AG10803 (cell line): Measurements from ENCODE around the gene ZSWIM8.

Experiments
- DNase-seq: peaks from one replicate; pipeline ENCODE4 v3.0.0; 2010; ENCODE audit warnings: low read depth
- H3K4me3 ChIP-seq: 2 replicates; pipeline ENCODE4 v1.5.1; 2011; ENCODE audit warnings: mild to moderate bottlenecking, low read length, control low read depth
- TF ChIP-seq, protein P1 (sequence below): conservative IDR thresholded peaks from 2 replicates; pipeline ENCODE4 v1.5.1; 2011; ENCODE audit warnings: mild to moderate bottlenecking, low read length, control low read depth, inconsistent platforms

Gene ZSWIM8

DNA sequence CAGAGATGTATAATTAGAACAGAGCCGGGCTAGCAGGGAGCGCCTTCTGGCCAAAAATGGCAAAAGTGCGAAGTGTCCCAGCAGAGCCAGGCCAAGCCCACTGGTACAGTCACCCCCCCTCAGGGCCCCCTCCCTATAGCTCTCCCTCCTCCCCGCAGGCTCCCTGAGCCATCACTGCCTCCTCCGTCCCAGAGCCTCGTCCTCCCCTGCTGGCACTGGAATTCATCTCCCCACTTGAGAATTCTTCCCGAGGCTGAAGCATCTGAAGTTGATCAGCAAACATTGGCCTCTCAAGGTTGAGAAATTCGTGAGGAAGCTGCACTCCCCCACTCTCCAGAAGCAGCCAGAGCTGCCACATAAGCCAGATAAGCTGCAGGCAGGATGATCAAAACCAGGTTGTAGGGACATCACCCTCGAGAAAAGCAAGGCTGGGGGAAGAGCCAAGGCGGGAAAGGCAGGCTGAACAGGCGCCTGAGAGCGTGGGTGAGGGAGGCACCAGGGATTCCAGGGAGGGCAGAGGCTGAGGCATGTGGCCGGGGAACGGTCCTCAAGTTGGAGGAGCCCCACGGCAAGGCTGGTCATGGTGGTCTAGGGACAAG lies 65.6 kb downstream of the ZSWIM8 start:
- TF ChIP-seq, protein P1, sequence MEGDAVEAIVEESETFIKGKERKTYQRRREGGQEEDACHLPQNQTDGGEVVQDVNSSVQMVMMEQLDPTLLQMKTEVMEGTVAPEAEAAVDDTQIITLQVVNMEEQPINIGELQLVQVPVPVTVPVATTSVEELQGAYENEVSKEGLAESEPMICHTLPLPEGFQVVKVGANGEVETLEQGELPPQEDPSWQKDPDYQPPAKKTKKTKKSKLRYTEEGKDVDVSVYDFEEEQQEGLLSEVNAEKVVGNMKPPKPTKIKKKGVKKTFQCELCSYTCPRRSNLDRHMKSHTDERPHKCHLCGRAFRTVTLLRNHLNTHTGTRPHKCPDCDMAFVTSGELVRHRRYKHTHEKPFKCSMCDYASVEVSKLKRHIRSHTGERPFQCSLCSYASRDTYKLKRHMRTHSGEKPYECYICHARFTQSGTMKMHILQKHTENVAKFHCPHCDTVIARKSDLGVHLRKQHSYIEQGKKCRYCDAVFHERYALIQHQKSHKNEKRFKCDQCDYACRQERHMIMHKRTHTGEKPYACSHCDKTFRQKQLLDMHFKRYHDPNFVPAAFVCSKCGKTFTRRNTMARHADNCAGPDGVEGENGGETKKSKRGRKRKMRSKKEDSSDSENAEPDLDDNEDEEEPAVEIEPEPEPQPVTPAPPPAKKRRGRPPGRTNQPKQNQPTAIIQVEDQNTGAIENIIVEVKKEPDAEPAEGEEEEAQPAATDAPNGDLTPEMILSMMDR = peak; percentile 23; the same call in 1 of the 2 replicates
- DNase-seq = peak; percentile 98
- H3K4me3 ChIP-seq = no peak overlapping the region
